ENCODE measurements around the gene RNF183.

DNA sequence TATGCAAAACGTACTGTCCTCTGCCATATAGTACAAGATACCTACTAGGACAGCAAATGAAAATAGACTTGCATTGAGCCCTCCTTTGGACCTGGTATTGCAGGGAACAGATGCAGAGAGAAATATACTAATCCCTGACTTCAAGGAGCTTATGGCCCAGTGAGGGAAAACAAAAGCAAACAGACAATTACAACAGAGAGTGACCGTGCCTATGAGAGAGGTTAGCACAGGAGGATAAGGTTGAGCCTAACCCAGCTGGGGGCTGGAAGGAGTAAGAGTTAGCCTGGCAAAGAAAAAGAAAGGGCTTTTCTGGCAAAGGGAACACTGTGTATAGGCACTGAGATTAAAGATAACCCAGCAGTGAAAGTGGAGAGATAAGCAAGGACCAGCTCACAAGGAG, 33.3 kb downstream of the RNF183 start:
- no peak for TF ChIP-seq TCF4 (CRISPR knock-in tag; IDR thresholded peaks at IDR 0.05; ENCODE audit: borderline replicate concordance)
- TF ChIP-seq ISL1 (CRISPR knock-in tag; IDR thresholded peaks at IDR 0.05), result no peak
- TF ChIP-seq RARB (CRISPR knock-in tag; IDR thresholded peaks at IDR 0.05), result no peak
- no peak for TF ChIP-seq BACH2 (CRISPR knock-in tag; IDR thresholded peaks at IDR 0.05; ENCODE audit: borderline replicate concordance)
- no peak for TF ChIP-seq CSDC2 (CRISPR knock-in tag; IDR thresholded peaks at IDR 0.05)
- TF ChIP-seq ZFP30 (CRISPR knock-in tag; IDR thresholded peaks at IDR 0.05), result no peak
- TF ChIP-seq, protein P1, sequence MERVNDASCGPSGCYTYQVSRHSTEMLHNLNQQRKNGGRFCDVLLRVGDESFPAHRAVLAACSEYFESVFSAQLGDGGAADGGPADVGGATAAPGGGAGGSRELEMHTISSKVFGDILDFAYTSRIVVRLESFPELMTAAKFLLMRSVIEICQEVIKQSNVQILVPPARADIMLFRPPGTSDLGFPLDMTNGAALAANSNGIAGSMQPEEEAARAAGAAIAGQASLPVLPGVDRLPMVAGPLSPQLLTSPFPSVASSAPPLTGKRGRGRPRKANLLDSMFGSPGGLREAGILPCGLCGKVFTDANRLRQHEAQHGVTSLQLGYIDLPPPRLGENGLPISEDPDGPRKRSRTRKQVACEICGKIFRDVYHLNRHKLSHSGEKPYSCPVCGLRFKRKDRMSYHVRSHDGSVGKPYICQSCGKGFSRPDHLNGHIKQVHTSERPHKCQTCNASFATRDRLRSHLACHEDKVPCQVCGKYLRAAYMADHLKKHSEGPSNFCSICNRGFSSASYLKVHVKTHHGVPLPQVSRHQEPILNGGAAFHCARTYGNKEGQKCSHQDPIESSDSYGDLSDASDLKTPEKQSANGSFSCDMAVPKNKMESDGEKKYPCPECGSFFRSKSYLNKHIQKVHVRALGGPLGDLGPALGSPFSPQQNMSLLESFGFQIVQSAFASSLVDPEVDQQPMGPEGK (CRISPR knock-in tag; IDR thresholded peaks at IDR 0.05; ENCODE audit: borderline replicate concordance), result no peak
- TF ChIP-seq, protein P2, sequence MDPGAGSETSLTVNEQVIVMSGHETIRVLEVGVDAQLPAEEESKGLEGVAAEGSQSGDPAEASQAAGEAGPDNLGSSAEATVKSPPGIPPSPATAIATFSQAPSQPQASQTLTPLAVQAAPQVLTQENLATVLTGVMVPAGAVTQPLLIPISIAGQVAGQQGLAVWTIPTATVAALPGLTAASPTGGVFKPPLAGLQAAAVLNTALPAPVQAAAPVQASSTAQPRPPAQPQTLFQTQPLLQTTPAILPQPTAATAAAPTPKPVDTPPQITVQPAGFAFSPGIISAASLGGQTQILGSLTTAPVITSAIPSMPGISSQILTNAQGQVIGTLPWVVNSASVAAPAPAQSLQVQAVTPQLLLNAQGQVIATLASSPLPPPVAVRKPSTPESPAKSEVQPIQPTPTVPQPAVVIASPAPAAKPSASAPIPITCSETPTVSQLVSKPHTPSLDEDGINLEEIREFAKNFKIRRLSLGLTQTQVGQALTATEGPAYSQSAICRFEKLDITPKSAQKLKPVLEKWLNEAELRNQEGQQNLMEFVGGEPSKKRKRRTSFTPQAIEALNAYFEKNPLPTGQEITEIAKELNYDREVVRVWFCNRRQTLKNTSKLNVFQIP (CRISPR knock-in tag; IDR thresholded peaks at IDR 0.05; ENCODE audit: borderline replicate concordance, low read depth), result no peak
